ENCODE results near the gene AFMID. TPM values are rescaled to one million over a fixed set of nuclear protein-coding genes. Genes with fewer than 3 reads are reported as not detected.
"Not testable (repeated sequence)": the region's sequence is repeated elsewhere in the genome, so short reads cannot be mapped to it uniquely, and the experiment has no call there.

AFMID gene
- total RNA-seq, 1 experiment from 2014 or later: 12.1 TPM

- peak; percentile 3 for DNase-seq (ENCODE audit: low read depth)
These were observed 51.8 kb downstream of the AFMID start for GRCh38 chr17:78238823-78239488.

- no peak for DNase-seq (ENCODE audit: low read depth)
These were observed 52.3 kb downstream of the AFMID start for GRCh38 chr17:78239489-78239931.

DNA sequence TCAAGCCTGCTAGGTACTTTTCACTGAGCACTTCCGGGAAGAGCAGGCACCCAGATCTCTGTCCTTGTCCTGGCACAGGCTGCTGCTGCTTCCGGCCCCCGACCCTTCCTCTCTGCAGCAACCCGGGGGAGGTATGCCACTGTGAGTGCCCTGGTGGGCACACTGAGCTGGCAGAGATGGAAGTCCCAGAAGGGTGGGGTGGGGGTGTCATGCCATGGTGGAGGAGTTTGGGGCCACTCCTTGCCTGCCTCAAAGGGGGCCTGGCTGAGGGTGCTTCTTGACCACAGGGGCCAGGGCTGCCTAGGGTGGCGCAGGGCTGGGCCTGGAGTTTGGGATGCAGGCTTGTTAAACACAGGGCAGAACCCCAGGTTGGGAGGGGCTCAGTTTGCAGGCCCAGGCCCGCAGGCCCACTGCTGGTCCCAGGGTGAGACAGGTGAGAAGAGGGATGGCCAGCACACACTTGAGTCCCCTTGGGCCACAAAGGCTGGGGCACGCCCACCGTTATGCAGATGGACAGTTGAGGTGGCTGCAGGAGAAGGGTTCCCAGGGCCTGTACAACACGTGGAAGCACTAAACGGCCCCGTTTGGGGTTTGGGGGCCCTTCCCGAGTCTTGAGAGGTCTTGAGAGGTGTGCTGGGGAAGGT lies 53.0 kb downstream of the AFMID start:
- DNase-seq (ENCODE audit: low read depth): no peak

- no peak for DNase-seq (ENCODE audit: low read depth)
These were observed 53.7 kb downstream of the AFMID start for GRCh38 chr17:78240839-78241238.

DNA sequence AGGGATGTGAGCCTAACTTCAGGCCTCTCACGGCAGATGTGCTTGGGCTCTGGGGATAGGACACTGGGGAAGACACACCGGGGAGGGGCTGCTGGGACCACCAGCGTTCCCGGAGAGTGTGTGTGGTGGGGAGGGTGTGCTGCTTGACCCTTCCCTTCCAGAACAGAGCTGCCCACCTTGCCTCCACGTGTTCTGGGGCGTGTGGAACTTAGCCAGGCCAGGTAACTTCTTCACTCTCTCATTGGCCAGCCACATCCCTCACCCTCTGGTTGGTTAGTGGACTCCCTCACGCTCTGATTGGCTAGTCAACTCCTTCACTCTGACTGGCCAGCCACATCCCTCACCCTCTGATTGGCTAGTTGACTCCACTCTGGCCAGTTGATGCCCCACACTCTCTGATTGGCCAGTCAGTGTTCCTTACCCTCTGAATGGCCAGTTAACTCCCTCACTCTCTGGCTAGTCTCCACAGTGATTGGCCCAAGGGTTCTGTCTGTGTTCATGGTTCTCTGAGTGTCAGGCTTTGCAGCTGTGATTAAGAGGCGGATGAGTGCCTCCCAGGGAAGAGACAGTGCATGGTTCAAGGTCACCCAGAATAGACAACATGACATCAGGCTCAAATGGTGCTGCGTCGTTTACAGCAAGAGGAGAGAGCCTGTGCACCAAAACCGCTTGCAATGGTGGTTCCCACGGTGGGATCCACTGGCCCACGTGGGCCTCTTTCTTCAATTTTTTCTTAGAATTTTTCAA lies 54.3 kb downstream of the AFMID start:
- DNase-seq (ENCODE audit: low read depth): peak; percentile 54

GRCh38 chr17:78242024-78242742 lies 55.0 kb downstream of the AFMID start:
- peak; percentile 91 for DNase-seq (ENCODE audit: low read depth)

GRCh38 chr17:78247304-78247703 lies 60.1 kb downstream of the AFMID start:
- no peak for DNase-seq (ENCODE audit: low read depth)

- no peak for DNase-seq (ENCODE audit: low read depth)
These were observed 61.1 kb downstream of the AFMID start for GRCh38 chr17:78248051-78248914.

- DNase-seq (ENCODE audit: low read depth): no peak
These were observed 62.1 kb downstream of the AFMID start for GRCh38 chr17:78249074-78249817.

- no peak for DNase-seq (ENCODE audit: low read depth)
These were observed 63.0 kb downstream of the AFMID start for GRCh38 chr17:78249818-78250806.

DNA sequence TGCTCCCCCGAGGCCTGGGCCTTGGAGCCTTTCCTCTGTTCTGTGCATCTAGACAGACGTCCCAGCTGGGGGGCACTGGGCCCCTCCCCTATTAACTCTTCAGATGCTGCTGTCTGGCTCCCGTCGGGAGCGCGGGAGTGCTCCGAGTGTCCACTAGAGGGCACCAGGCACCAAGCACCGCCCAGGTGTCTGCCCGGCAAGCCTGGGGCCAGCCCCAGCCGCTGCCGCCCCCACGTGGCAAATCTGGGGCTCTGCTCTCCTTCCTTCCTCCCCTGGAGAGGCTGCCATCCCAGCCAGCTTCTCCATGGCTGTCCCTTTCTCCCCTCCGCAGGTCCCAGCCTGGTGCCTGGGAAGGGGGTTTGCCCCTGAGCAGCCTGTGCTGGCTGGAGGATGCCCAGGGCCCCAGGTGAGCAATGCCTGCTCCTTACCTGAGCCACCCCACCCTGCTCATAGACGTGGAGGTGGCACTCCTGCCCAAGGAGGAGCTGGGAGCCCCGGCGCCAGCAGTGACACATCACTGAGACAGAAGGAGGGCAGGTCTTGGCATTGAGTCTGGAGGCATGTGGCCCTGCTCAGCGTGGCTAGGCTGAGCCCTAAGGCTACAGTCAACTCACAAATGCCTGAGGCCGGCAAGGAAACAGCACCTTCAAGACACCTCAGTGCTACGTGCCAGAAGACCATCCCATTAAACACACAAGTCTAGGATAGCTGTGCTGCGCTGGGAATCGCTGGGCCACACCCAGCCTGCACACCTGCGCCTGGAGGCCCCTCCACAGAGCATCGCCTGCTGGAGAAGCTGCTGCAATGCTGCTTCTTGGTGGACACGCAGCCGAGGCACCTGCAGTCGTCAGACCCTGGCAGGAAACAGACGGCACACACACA lies 64.0 kb downstream of the AFMID start:
- DNase-seq (ENCODE audit: low read depth): peak; percentile 92

- no peak for DNase-seq (ENCODE audit: low read depth)
These were observed 64.6 kb downstream of the AFMID start for GRCh38 chr17:78251773-78252103.

- DNase-seq (ENCODE audit: low read depth): no peak
These were observed 65.0 kb downstream of the AFMID start for GRCh38 chr17:78252111-78252634.

GRCh38 chr17:78252701-78253635 lies 65.8 kb downstream of the AFMID start:
- no peak for DNase-seq (ENCODE audit: low read depth)

GRCh38 chr17:78253636-78253945 lies 66.4 kb downstream of the AFMID start:
- DNase-seq (ENCODE audit: low read depth): not testable (repeated sequence)

DNA sequence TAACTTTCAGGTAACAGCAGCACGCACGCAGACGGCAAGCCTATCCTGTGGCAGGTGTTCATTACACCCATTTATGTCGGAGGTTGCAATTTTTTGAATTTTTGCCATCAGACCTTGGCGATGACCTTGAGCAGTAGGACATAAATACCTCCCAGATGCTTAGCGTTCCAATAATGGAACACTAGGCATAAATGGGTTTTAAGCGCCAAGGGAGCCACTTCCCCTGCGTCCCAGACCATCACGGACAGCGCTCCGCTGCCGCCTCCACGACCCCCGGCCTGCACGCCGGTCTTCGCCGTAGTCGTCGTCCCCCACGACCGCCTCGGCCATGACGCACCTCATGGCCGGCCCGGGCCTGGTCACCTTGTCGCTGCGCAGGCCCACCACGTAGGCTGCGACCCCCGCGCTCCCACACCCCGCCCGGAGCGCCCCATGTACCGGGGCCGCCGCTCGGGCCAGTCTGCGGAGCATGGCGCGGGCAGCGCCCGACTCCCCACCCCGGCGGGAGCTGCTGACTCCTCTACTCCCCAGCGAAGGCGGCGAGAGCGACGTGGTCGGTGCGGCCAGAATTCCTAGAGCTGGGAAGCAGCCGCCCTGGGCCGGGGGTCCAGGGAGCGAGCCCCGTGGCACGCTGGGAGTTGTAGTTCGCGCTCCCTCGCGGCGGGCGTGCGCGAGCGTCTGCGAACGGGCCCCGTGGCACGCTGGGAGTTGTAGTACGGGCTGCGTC lies 66.9 kb downstream of the AFMID start:
- DNase-seq (ENCODE audit: low read depth): peak; percentile 91

All from Daoy (cell line).